NCI-H748 (cell line): ENCODE results near the gene WDR4.
"Not testable (repeated sequence)": the region's sequence is repeated elsewhere in the genome, so short reads cannot be mapped to it uniquely, and the experiment has no call there.

Source experiments
- DNase-seq: peaks from one replicate; lab custom pipeline; 2025; ENCODE audit not compliant: unreplicated experiment; lab: John Stamatoyannopoulos, UW

WDR4 gene

DNA sequence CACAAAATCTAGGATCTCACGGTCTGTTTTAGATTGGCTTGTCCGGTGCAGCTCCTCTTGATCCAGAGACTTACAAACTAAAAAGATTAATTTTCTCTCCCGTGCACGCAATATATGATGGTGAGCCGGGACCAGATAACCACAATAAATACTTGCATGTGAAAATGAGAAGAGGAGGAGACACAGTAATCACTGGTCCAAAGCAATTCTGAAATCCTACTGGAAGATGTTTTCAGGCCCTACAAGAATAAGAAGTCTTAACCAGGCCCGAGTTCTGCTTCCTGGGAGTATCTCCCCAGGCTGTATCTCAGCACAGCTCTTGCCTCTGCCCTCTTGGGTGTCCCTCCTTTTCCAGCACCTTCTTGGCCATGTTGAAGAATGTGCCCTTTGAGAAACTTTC is 1.0 kb upstream of the WDR4 start:
- no peak for DNase-seq

DNA sequence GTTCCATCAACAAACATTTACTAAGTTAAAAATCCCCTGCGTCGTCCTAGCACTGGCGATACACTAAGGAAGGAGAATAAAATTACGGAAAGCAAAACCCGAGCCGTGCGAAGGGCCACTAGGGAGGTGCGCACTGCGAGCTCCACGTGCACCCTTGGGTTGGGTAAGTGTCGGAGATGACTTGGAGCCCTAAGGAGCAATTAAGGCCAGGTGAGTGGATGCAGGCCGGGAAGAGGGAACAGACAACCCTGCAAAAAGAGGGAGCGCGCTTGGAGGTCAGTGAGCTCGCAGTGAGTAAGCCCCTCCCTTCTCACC is 704 bp downstream of the WDR4 start:
- DNase-seq, result no peak

DNA sequence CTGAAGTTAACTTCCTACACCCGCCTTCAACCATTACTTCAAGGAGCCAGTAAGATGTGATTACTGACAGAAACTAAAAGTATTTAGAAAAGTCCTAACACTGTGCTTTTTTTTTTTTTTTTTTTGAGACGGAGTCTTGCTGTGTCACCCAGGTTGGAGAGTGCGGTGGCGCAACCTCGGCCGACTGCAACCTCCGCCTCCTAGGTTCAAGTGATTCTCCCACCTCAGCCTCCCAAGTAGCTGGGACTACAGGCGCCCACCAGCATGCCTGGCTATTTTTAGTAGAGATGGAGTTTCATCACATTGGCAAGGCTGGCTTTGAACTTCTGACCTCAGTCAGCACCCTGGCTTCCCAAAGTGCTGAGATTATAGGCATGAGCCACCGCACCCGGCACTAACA is 3.5 kb downstream of the WDR4 start:
- DNase-seq, result not testable (repeated sequence)

DNA sequence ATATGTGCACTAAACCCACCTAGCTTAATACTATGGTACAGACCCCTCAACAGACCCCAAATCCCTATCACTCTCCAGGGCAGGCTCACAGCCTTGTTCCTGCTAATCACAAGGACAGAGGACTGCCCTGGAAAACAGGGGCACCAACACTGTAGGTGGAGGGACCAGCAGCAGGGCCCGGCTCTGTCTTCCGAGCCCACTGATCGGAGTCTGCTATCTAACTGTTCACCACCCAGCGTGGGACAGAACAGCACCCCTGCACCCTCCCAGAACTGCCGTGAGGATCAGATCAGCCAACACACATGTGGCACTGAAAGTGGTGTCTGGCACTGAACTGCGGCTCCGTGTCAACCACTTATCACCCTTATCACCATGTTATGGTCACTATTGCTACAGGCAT is 6.2 kb downstream of the WDR4 start:
- DNase-seq, result no peak

DNA sequence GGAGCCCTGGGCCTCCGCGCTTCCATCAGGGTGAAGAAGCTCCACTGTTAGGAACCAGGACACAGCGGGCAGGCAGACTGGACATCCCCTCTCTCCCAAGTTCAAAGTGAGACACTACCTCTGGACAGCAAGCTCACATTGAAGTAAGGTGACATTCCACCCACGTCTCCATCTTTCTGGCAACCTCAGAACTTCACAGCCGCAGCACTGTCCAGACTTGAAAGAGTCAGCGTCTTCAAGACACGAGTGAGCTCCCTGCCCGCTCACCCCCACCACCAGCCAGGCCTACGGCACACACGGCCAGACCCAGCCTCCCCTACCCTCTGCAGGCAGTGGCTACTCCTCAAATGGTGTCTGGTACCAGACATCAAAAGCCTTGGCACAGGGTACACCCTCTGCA is 11.1 kb downstream of the WDR4 start:
- no peak for DNase-seq

DNA sequence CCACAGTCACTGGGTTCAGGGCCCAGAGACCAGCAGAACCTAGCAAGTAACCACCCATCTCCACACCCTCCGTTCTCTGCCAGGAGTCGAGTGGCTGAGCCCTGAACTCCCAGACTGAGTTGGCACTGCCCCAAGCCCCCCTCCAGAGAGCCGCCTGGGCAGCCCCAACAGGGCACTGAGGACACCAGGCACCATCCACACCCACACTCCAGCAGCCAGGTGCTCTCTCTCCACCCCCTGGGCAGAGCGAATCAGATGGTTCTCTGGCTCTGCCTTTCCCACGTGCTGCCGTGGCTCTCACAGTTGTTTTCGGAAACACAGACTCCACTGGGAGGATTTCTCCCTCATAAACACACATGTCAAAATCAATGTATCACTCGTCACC is 13.6 kb downstream of the WDR4 start:
- DNase-seq, result no peak

DNA sequence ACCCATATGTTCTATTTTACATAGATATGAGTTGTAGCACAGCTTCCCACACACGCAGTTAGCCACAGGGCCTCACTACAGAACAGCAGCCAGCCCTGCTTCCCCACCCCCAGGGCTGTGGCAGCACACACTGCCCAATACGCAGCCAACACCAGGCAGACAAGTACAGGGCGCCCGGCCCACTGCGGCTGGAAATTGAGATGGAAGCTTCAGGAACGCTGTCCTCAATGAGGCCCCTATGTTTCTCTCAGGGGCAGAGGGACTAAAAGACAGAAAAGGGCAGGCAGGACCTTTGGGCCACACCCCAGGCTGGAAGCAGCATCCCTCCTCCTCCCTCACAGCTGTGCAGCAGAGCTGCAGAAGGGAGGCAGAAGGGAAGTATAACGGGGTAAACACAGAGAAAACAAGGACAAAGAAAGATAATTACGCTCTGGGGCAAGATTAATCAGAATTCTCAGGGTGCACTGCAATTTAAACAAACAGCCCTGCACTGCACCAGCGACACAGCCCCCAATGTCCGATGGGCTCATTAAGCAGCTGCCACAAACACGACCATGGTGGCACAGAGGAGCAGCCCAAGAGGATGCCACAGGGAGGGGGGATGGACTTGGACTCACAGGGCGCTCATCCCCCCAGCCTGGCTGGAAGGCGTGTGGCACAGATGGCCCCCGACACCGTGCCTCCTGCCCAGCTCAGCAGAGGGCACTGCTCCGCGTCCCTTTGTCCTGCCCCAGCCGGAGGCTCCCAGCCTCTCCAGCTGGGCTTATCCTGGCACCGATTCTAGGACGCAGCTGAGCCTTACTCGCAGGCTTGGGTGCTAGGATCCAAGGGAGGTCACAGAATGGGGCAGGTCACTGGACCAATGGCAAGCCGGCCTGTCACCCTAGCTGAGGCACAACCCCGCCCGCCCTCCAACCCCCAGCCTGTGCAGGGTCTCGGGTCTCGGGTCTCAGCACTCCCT is 14.2 kb downstream of the WDR4 start:
- no peak for DNase-seq

DNA sequence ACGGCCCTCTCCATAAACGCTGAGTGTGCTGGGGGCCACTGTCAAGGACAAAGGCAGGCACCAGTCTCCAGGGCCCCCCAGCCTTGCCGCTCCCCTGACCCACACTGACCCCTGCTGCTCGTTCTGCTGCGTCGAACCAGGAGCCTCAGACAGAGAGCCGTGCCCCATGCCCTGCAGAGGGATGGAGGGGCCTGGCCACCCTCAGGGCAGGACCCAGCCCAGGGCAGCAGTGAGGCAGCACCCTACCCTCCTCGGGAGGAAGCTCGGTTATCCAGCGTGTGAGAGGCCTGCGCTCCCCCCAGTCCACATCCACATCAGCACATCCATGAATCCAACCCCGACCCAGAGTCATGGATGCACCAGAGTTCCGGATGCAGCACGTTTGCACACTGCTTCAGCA is 15.1 kb downstream of the WDR4 start:
- no peak for DNase-seq

DNA sequence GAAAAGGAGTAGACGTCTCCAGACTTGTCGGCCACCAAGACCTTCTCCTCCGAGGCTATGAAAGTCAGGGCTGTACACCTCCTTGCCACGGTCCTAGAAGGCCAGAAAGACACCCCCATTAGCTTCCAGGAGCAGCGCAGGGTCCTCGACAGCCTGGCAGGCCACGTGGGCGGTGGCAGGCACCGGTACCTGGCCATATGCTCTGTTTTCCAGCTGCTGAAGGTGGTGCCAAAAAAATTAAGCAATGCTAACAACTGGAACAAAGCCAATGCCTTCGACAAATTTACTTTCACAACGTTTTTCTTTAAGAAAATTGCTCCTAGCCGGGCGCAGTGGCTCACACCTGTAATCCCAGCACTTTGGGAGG is 15.9 kb downstream of the WDR4 start:
- no peak for DNase-seq

DNA sequence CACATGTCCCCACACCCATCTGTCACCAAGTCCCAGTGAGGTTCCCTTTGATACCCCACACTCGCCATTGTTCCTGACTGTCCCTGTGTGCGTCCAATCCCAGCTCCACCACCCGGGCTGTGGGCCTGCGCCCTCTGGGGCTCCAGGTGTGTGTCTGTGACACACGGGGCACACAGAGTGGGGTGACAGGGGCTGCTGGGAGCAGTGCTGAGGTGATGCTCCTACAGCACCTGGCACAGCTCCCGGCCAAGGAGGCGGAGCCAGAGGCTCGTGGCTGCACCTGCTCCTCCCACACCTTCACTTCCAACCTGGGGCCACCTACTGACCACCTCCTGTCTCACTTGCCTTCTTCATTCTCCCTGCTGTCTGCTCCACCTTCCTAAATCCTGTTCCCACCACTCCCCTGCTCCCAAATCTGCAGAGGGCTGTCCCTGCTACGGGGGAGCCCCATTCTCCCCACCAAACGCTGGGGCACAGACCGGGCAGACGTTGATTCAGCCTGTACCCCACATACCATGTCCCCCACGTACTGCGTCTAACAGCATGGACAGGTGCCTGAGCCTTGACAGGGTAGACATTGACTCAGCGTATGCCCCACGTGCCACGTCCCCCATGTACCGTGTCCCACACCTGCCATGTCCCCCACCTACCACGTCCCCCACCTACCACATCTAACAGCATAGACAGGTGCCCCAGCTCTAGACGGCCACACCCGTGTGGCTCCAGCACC is 16.4 kb downstream of the WDR4 start:
- DNase-seq, result peak; percentile 14

DNA sequence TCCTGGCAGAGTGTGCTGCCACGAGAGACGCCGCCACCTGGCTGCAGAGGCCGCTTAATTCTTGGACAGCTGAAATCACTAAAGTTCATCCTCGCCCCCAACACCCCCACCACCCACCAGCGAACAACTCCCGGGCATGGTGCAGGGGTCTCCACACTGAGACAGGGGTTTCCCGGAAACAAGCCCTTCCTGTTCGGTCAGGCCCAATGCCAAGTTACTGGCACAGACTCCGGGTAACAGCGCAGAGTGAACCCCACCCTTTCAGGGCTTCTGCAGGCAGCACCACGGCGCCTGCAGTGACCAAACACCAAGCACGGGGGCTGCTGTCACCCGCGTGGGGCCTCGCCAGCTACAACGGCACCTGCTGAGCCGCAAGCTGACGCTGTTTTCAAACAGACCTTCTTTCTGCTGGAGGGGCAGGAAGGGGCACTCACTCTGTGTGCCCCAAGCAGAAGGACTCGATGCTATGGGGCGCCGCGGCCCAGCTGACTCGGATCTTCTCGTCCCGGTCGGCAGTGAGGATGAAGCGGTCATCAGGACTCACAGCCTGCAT is 17.4 kb downstream of the WDR4 start:
- no peak for DNase-seq

DNA sequence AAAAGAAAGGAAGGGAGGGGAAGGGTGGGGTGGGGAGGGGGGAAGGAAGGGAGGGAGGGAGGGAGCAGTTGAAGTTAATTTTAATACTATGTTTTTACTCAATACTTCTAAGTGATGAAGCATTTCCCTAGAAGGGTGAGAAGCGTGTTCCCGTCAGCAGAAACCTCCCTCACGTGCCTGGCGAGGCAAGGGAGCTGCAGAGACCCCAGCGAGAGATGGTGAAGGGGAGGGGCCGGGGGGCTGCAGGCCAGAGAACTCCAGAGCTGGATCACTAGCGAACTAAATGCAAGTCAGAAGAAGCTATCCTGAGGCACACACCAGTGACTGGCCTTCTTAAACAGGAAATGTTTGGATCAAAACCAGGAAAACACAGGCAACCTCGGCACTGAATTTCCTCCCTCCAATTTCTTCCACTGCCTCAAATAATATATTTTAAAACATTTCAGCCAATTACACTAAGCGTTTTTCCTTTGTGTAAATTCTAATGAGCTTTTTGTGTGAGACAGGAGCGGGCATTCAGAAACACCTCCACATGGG is 18.0 kb downstream of the WDR4 start:
- no peak for DNase-seq

DNA sequence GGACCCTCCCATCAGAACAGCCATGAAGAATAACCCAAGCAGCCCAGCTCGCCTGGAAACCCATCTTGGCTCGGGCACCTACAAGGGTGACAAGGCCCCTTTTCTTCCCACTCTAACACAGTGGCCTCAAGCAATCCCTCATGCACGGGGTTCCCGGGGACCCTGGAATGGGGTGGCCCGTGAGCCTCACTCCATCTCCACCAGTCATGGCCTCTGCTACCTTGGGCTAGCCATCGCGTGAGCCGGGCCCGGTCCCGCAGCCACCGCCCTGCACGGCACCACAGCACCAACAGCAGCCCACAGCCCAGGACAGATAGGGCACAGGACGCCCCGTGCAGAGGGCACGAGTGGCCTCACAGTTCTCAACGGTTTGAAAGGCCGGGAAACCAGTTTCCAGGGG is 19.0 kb downstream of the WDR4 start:
- no peak for DNase-seq

DNA sequence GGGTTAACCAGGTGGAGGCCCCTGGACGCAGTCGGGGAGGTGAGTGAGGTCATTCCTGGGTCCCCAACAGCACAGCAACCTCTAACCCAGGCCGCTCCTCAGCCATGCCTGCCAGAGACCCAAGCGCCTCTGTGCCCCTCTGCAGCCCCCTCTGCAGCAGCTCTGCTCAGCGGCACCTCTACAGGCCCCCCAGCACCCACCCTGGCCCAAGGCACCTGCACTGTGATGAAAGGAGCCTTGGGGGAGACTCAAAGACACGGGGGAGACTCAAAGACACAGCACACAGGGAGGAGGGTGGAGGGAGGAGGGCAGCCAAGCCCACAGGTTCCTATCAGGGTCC is 19.5 kb downstream of the WDR4 start:
- no peak for DNase-seq

DNA sequence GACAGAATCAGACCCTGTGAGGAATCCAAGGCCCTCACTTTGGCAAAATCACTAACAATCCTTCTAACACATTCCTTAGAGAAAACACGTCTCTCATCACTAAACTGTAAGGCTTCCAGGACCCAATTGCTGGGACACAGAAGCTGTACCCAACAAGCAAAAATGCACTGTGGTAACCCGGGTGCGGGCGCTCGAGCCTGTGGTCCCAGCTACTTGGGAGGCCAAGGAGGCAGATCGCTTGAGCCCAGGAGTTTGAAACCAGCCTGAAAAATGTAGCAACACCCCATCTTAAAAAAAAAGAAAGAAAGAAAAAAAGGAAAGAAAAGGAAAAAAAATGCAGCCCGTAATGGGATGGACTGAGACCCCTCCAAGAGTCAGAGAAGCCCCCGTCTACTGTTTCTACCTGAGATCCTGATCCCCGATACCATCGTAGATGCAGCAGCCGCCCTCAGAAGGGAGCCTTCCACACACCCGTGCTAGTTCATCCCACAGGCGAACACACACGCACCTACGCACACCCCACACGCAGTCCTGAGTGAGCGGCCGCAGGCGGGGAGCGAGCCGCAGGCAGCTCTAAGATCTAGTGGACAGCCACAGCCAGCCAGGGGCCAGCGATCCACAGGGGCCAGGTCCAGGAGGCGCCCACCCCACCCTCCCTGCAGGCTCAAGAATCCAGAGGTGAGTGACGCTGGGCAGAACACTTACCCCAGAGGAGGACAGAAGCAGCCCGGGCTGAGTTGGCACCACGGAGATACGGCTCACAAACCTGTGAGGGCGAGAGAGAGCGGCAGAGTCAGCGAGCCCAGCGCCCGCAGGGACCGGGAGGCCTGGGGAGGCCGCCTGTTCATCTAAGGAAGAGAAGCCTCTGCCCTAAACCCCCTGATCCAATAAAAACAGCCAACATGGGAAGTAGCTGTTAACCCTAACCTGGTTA is 20.1 kb downstream of the WDR4 start:
- DNase-seq, result no peak

DNA sequence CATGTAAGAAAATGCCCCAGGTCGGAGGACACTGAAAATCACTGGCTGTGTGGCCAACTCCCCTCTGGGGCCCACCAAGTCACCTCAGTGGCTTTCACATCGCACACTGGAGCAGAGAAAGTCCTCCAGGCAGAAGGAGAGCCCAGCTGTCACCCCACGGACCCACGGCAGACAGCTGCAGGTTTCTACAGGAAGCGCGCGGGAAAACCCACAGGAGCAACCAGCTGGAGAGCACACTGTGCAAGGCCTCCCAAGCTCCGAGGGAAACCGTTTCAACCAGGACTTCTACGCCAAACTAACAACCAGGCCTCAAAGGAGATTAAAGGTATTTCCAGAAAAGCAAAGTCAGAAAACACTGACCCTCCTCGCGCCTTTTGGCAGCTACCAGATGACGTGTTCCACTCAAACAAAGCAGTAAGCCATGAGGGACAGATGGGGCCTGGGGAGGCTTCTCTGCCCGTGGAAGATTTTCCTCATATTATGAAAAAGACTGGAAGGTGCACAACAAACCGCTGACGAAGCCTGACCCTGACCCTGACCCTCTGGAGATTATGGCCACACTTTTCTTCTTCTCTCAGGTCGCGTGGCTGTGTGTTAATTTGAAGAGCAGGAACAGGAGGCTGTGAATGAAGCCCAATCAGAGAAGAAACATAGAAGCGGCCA is 21.0 kb downstream of the WDR4 start:
- DNase-seq, result no peak

DNA sequence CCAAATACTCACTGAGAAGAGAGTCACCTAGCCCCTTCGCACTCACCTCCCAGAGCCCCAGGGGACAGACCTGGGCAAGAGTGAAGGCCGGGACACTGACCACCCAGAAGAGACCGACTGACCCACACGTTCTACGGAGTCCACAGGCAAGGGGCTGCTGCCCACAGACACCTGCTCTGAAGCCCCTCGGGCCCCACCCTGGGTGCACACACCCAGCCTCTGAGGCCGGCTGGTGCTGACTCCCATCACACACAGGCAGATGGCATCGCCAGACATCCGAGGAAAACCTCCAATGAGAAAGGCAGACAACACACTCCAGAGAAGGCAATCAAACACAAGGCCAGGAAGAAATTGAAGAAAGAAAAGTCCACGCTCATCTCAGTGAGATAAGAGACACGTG is 22.1 kb downstream of the WDR4 start:
- DNase-seq, result no peak

DNA sequence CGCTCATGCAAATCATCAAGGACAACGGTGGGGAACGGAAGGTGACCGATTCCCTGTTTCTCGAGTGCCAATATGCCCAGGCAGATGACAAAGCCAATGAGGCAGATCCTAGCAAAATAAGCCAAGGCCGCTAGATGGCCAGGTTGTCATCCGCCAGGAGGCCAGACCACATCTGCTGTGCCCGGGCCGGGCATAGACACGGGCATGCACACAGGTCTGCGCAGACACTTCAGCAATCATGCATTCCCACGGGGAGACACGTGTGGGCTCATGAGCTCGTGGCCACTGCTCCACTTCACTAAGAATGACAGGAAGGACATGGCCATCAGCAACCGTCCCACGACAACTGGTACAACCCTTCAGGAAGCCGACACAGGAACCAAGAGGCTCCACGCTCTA is 23.4 kb downstream of the WDR4 start:
- no peak for DNase-seq

DNA sequence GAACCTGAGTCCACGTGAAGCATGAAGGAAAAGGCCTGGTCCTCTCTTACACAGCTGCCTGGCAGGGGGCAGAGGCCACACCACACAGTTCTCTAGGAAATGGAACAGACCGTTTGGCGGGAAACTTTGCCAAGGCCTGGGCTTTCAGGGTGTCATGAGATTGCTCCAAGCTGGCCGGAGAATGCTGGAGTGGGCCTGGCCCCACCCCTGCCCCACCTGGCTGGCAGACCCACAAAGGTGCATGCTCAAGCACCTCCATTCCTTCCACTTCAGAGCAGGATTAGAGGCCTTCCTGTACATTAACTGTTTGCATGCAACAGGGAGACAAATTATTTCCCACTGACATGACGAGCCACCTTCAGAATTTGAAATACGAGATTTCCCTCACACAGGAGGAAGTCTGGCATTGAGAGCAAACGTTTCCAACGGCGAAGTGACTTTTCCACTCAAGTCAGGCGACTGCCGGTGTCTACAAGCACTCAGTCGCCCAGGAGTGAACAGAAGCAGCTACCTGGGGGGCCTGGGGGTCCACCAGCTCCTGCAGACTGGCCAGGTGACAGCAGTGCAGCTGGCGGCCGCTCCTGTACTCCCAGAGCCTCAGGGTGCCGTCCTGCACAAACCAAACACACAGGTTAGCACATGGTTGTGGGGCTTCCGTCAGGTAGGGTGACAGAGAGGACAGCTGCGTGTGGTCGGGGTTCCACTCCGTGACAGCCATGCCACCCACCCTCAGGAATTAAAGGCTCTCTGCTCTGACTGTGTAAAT is 24.0 kb downstream of the WDR4 start:
- no peak for DNase-seq
